B cell (primary cell): ENCODE measurements around the gene SHOC2. TPM values are rescaled to one million over a fixed set of nuclear protein-coding genes. Genes with fewer than 3 reads are reported as not detected.

Experiments used
- ATAC-seq: fragments of 200-7000 bp; cut with Tn5 transposase; one replicate; pipeline ENCODE4 v1.10.0; 2021; ENCODE audit warnings: low read depth, mild to moderate bottlenecking, moderate number of reproducible peaks, moderate library complexity
- CTCF ChIA-PET: fragments of 350-600 bp; sonication (Branson Sonifier 250); formaldehyde crosslinking; loops from one replicate; lab custom pipeline; 2021; ENCODE audit warnings: antibody characterized with exemption, inconsistent platforms; lab: Charles Lee
- POLR2A ChIA-PET: fragments of 350-600 bp; sonication (Branson Sonifier 250); formaldehyde crosslinking; loops from one replicate; lab custom pipeline; 2021; ENCODE audit warnings: antibody characterized with exemption; lab: Charles Lee
- DNase-seq: peaks from one replicate; pipeline ENCODE4 v3.0.0; 2013
- H2AFZ ChIP-seq: 2 replicates; pipeline ENCODE4 v1.6.1; 2012; ENCODE audit warnings: mild to moderate bottlenecking, low read depth, low read length; ENCODE audit not compliant: insufficient read depth, poor library complexity, severe bottlenecking
- H3K27ac ChIP-seq, 2 donors: 1 replicate in 1 of 2; 2 replicates in 1 of 2; pipeline ENCODE4 v1.5.1; 2012 to 2013; ENCODE audit warnings: low read length in 2 of 2, mild to moderate bottlenecking in 2 of 2, moderate library complexity in 1 of 2
- H3K27me3 ChIP-seq, 4 experiments: fragments of 200-600 bp in 1 of 4; sonication (generic) in 1 of 4; replicated peaks in 1 of 4; 1 replicate in 2 of 4; 2 replicates in 2 of 4; pipeline versions ENCODE4 v1.6.1 to v1.7.0; 2013 to 2016; ENCODE audit warnings: low read length in 3 of 4, mild to moderate bottlenecking in 2 of 4, mixed read lengths in 1 of 4, moderate library complexity in 1 of 4; ENCODE audit not compliant: insufficient read depth in 4 of 4, control insufficient read depth in 3 of 4; ENCODE audit errors: control extremely low read depth in 1 of 4
- H3K36me3 ChIP-seq, 2 experiments: replicated peaks in 1 of 2; 1 replicate in 1 of 2; 2 replicates in 1 of 2; pipeline versions ENCODE4 v1.6.1 to v1.7.1; 2013; ENCODE audit warnings: low read length in 1 of 2; ENCODE audit not compliant: insufficient read depth in 2 of 2, control insufficient read depth in 1 of 2; ENCODE audit errors: control extremely low read depth in 1 of 2, extremely low read depth in 1 of 2
- H3K4me1 ChIP-seq, 2 donors: fragments of 200-600 bp in 1 of 2; sonication (generic) in 1 of 2; 1 replicate in 1 of 2; 2 replicates in 1 of 2; pipeline versions ENCODE4 v1.5.1 to v1.6.1; 2013 to 2017; ENCODE audit warnings: low read length in 2 of 2; ENCODE audit not compliant: control insufficient read depth in 2 of 2, insufficient read depth in 2 of 2
- H3K4me2 ChIP-seq: replicated peaks from 2 replicates; pipeline ENCODE3; 2012; ENCODE audit warnings: mild to moderate bottlenecking, low read depth, low read length; ENCODE audit not compliant: poor library complexity, severe bottlenecking
- H3K4me3 ChIP-seq, 5 experiments: fragments of 200-600 bp in 1 of 5; sonication (generic) in 1 of 5; 1 replicate in 3 of 5; 2 replicates in 2 of 5; pipeline versions ENCODE4 v1.5.1 to v1.7.0; 2011 to 2016; ENCODE audit warnings: low read length in 4 of 5, mild to moderate bottlenecking in 4 of 5, low read depth in 2 of 5, control low read depth in 1 of 5, moderate library complexity in 1 of 5; ENCODE audit not compliant: insufficient read depth in 1 of 5; ENCODE audit errors: control extremely low read depth in 1 of 5, extremely low read depth in 1 of 5
- H3K79me2 ChIP-seq: fragments of 200-600 bp; sonication (generic); one replicate; pipeline ENCODE4 v1.6.0; 2016; ENCODE audit warnings: low read length; ENCODE audit not compliant: control insufficient read depth, insufficient read depth
- H3K9ac ChIP-seq: fragments of 200-600 bp; sonication (generic); 2 replicates; pipeline ENCODE4 v1.6.1; 2017; ENCODE audit warnings: mild to moderate bottlenecking, low read length, moderate library complexity
- H3K9me3 ChIP-seq, 3 donors: one replicate each; pipeline versions ENCODE4 v1.6.1 to v1.7.1; 2013; ENCODE audit warnings: low read length in 2 of 3; ENCODE audit not compliant: control insufficient read depth in 2 of 3, insufficient read depth in 1 of 3; ENCODE audit errors: control extremely low read depth in 1 of 3
- H4K20me1 ChIP-seq: 2 replicates; pipeline ENCODE4 v1.6.0; 2012; ENCODE audit warnings: mild to moderate bottlenecking, low read length; ENCODE audit not compliant: insufficient read depth, control insufficient read depth, poor library complexity, severe bottlenecking
- H3K27ac Mint-ChIP-seq: one replicate; pipeline ENCODE4 v1.8.0; 2021; ENCODE audit warnings: mixed read lengths
- H3K27me3 Mint-ChIP-seq: one replicate; pipeline ENCODE4 v1.8.0; 2021; ENCODE audit warnings: mixed read lengths
- H3K4me1 Mint-ChIP-seq: one replicate; pipeline ENCODE4 v1.8.0; 2021; ENCODE audit warnings: mixed read lengths
- H3K4me3 Mint-ChIP-seq: one replicate; pipeline ENCODE4 v1.8.0; 2021; ENCODE audit warnings: mixed read lengths
- H3K9me3 Mint-ChIP-seq: one replicate; pipeline ENCODE4 v1.8.0; 2022; ENCODE audit warnings: mixed read lengths; ENCODE audit not compliant: insufficient read depth
- EZH2 ChIP-seq: IDR thresholded peaks from 2 replicates; pipeline ENCODE4 v1.6.1; 2012; ENCODE audit warnings: borderline replicate concordance, low read depth, mild to moderate bottlenecking, moderate library complexity, low read length; ENCODE audit not compliant: insufficient read depth, poor library complexity, severe bottlenecking
- WGBS: methylation state at CpG from one replicate; pipeline ENCODE4 v1.1.5; 2013; ENCODE audit warnings: missing lambda C conversion rate; ENCODE audit not compliant: insufficient coverage; 5-methylcytosine and 5-hydroxymethylcytosine counted together
- intact Hi-C: fragments of 100-400 bp; cut with micrococcal nuclease; formaldehyde crosslinking; loops from one replicate; pipeline ENCODE4 v1.10.0; 2022
- polyA plus RNA-seq: library from polyadenylated mRNA; depleted of rRNA; stranded (reverse); fragments of >200 nt; gene quantifications from 2 replicates; pipeline ENCODE4 v1.2.3, GENCODE V29; 2012
- total RNA-seq, 2 donors: library from RNA; stranded (reverse); fragments of 120-200 nt in 1 of 2; gene quantifications; 1 replicate in 1 of 2; 2 replicates in 1 of 2; pipeline versions ENCODE4 v1.2.3 to v1.2.4, GENCODE V29; 2013 to 2022
- TF ChIP-seq, protein P1 (sequence below): fragments of 200-600 bp; IDR thresholded peaks from one replicate; pipeline ENCODE4 v1.8.0; 2022; ENCODE audit warnings: antibody characterized with exemption, mild to moderate bottlenecking

Gene SHOC2
- total and polyA plus RNA-seq, 2 donors (not counting 1 experiment from before 2014, with no cell fraction given) = 13.3 to 116 TPM

- Histone ChIP-seq H3K4me3 (no peak overlapping the region), H3K27me3 (no peaks in the 10 kb centered on the region), H4K20me1 (peaks cover 43% of the 10 kb centered on the region), H3K36me3 (peaks cover 6 to 8% of the 10 kb centered on the region in 2 experiments), H3K27ac (no peak overlapping the region), H3K9me3 (no peaks in the 10 kb centered on the region), H3K79me2 (peaks cover 64% of the 10 kb centered on the region), H3K9ac (no peak overlapping the region), H2AFZ (no peak overlapping the region), H3K4me2 (no peak overlapping the region), H3K4me1 (peaks cover 0 to 11% of the 10 kb centered on the region in 2 donors)
- ChIA-PET CTCF (interaction anchor here (0.6 to 1.0 kb wide), 2 partner anchors 101 to 249 kb away, joined by 3 read pairs; no protein-coding TSS in a partner anchor), POLR2A (no interaction called here)
- WGBS = no CpG with 5 or more reads among the region's 2 CpGs
- DNase-seq (no peak), ATAC-seq (no peak)
- Mint-ChIP-seq H3K27ac (no peak overlapping the region), H3K4me3 (no peak overlapping the region), H3K4me1 (peaks cover 25% of the 10 kb centered on the region), H3K9me3 (no peaks in the 10 kb centered on the region), H3K27me3 (no peaks in the 10 kb centered on the region)
- intact Hi-C loops = no loop called here
- TF ChIP-seq EZH2 = no peak
- TF ChIP-seq, protein P1, sequence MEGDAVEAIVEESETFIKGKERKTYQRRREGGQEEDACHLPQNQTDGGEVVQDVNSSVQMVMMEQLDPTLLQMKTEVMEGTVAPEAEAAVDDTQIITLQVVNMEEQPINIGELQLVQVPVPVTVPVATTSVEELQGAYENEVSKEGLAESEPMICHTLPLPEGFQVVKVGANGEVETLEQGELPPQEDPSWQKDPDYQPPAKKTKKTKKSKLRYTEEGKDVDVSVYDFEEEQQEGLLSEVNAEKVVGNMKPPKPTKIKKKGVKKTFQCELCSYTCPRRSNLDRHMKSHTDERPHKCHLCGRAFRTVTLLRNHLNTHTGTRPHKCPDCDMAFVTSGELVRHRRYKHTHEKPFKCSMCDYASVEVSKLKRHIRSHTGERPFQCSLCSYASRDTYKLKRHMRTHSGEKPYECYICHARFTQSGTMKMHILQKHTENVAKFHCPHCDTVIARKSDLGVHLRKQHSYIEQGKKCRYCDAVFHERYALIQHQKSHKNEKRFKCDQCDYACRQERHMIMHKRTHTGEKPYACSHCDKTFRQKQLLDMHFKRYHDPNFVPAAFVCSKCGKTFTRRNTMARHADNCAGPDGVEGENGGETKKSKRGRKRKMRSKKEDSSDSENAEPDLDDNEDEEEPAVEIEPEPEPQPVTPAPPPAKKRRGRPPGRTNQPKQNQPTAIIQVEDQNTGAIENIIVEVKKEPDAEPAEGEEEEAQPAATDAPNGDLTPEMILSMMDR = no peak
Observed at GRCh38 chr10:110995301-110995700, 75.9 kb downstream of the SHOC2 start.

GRCh38 chr10:110996256-110996655, 76.9 kb downstream of the SHOC2 start:
- Histone ChIP-seq H3K9ac (no peak overlapping the region), H3K4me3 (no peak overlapping the region), H3K27ac (no peak overlapping the region), H3K4me1 (peaks cover 0 to 11% of the 10 kb centered on the region in 2 donors), H4K20me1 (peaks cover 45% of the 10 kb centered on the region), H2AFZ (no peak overlapping the region), H3K4me2 (no peak overlapping the region), H3K27me3 (no peaks in the 10 kb centered on the region), H3K9me3 (no peaks in the 10 kb centered on the region), H3K79me2 (peaks cover 63% of the 10 kb centered on the region), H3K36me3 (peaks cover 8 to 10% of the 10 kb centered on the region in 2 experiments)
- DNase-seq = no peak
- Mint-ChIP-seq H3K4me1 (peaks cover 20% of the 10 kb centered on the region), H3K27me3 (no peaks in the 10 kb centered on the region), H3K9me3 (no peaks in the 10 kb centered on the region), H3K4me3 (no peak overlapping the region), H3K27ac (no peak overlapping the region)
- CTCF ChIA-PET = interaction anchor here (0.6 to 1.0 kb wide), 2 partner anchors 105 to 250 kb away, joined by 3 read pairs; no protein-coding TSS in a partner anchor
- no peak for TF ChIP-seq EZH2
- TF ChIP-seq, protein P1 = no peak
- intact Hi-C loops = no loop called here
- ATAC-seq = no peak
- WGBS = 100% methylated on average over 3 of the region's 6 CpGs
- POLR2A ChIA-PET = no interaction called here
